HepG2 (cell line): ENCODE measurements around the gene FRMD4A.

Experiments used
- CCAR2 ChIP-seq: fragments of 200-400 bp; formaldehyde crosslinking; optimal IDR thresholded peaks from 2 replicates; pipeline ENCODE3; 2018; ENCODE audit warnings: low read depth, mild to moderate bottlenecking, low read length, moderate library complexity
- FOXJ3 ChIP-seq: sonication (generic); formaldehyde crosslinking; IDR thresholded peaks from 2 replicates; pipeline ENCODE4 v1.4.0; 2020; ENCODE audit warnings: missing genetic modification reagents, mild to moderate bottlenecking, borderline replicate concordance
- MXI1 ChIP-seq: IDR thresholded peaks from 3 replicates; pipeline ENCODE4 v1.6.1; 2012; ENCODE audit warnings: low read depth, low read length, inconsistent platforms, borderline replicate concordance
- RNF2 ChIP-seq: fragments of 450-650 bp; conservative IDR thresholded peaks from 2 replicates; pipeline ENCODE4 v1.6.1; 2016; ENCODE audit warnings: low read depth
- ZNF12 ChIP-seq: sonication (generic); formaldehyde crosslinking; IDR thresholded peaks from 2 replicates; pipeline ENCODE4 v1.5.0; 2020; ENCODE audit warnings: missing genetic modification reagents
- ZNF746 ChIP-seq: sonication (generic); formaldehyde crosslinking; IDR thresholded peaks from 2 replicates; pipeline ENCODE4 v1.8.0; 2022; ENCODE audit warnings: mild to moderate bottlenecking, missing genetic modification reagents
- TF ChIP-seq, protein P1 (sequence below): sonication (generic); formaldehyde crosslinking; conservative IDR thresholded peaks from 2 replicates; pipeline ENCODE4 v1.8.1; 2023; ENCODE audit warnings: missing genetic modification reagents
- TF ChIP-seq, protein P2 (sequence below): sonication (generic); formaldehyde crosslinking; IDR thresholded peaks from 2 replicates; pipeline ENCODE4 v1.5.0; 2020; ENCODE audit warnings: mild to moderate bottlenecking, missing genetic modification reagents, moderate library complexity
- TF ChIP-seq, protein P3 (sequence below), 2 experiments: IDR thresholded peaks; 2 replicates each; pipeline ENCODE4 v1.6.1; 2011 to 2012; ENCODE audit warnings: low read length in 2 of 2, borderline replicate concordance in 1 of 2, low read depth in 1 of 2, mild to moderate bottlenecking in 1 of 2, moderate library complexity in 1 of 2

DNA sequence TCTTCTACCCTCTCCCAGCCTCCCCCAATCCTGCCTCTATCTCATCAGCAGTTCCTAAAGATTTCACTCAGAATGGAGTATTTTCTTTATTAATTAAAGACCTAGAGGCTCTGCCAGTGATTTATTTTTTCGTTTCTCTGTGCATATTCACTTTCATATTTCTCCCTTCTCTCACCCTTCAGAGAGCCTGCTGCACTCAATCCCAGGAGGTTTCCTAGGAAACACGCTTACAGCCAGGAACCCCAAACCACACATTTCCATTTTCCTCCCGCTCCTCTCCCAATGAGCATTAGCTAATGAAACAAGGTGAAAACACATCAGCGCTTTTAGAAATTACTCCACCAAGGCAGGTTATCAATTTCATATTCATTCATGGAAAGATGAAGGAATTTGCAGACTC lies 180.2 kb downstream of the FRMD4A start:
- TF ChIP-seq ZNF746 (no peak), RNF2 (no peak), ZNF12 (CRISPR knock-in tag) (no peak), CCAR2 (no peak), FOXJ3 (CRISPR knock-in tag) (no peak), MXI1 (no peak)
- TF ChIP-seq, protein P1, sequence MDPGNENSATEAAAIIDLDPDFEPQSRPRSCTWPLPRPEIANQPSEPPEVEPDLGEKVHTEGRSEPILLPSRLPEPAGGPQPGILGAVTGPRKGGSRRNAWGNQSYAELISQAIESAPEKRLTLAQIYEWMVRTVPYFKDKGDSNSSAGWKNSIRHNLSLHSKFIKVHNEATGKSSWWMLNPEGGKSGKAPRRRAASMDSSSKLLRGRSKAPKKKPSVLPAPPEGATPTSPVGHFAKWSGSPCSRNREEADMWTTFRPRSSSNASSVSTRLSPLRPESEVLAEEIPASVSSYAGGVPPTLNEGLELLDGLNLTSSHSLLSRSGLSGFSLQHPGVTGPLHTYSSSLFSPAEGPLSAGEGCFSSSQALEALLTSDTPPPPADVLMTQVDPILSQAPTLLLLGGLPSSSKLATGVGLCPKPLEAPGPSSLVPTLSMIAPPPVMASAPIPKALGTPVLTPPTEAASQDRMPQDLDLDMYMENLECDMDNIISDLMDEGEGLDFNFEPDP = no peak
- TF ChIP-seq, protein P2, sequence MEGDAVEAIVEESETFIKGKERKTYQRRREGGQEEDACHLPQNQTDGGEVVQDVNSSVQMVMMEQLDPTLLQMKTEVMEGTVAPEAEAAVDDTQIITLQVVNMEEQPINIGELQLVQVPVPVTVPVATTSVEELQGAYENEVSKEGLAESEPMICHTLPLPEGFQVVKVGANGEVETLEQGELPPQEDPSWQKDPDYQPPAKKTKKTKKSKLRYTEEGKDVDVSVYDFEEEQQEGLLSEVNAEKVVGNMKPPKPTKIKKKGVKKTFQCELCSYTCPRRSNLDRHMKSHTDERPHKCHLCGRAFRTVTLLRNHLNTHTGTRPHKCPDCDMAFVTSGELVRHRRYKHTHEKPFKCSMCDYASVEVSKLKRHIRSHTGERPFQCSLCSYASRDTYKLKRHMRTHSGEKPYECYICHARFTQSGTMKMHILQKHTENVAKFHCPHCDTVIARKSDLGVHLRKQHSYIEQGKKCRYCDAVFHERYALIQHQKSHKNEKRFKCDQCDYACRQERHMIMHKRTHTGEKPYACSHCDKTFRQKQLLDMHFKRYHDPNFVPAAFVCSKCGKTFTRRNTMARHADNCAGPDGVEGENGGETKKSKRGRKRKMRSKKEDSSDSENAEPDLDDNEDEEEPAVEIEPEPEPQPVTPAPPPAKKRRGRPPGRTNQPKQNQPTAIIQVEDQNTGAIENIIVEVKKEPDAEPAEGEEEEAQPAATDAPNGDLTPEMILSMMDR = no peak
- TF ChIP-seq, protein P3, sequence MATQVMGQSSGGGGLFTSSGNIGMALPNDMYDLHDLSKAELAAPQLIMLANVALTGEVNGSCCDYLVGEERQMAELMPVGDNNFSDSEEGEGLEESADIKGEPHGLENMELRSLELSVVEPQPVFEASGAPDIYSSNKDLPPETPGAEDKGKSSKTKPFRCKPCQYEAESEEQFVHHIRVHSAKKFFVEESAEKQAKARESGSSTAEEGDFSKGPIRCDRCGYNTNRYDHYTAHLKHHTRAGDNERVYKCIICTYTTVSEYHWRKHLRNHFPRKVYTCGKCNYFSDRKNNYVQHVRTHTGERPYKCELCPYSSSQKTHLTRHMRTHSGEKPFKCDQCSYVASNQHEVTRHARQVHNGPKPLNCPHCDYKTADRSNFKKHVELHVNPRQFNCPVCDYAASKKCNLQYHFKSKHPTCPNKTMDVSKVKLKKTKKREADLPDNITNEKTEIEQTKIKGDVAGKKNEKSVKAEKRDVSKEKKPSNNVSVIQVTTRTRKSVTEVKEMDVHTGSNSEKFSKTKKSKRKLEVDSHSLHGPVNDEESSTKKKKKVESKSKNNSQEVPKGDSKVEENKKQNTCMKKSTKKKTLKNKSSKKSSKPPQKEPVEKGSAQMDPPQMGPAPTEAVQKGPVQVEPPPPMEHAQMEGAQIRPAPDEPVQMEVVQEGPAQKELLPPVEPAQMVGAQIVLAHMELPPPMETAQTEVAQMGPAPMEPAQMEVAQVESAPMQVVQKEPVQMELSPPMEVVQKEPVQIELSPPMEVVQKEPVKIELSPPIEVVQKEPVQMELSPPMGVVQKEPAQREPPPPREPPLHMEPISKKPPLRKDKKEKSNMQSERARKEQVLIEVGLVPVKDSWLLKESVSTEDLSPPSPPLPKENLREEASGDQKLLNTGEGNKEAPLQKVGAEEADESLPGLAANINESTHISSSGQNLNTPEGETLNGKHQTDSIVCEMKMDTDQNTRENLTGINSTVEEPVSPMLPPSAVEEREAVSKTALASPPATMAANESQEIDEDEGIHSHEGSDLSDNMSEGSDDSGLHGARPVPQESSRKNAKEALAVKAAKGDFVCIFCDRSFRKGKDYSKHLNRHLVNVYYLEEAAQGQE (IDR thresholded peaks at IDR 0.05; ENCODE audit: borderline replicate concordance in 1 of 2, low read depth in 1 of 2, low read length in 2 of 2) = no peak
